Stimulated activated naive CD8-positive, alpha-beta T cell treated with anti-CD3 and anti-CD28 coated beads, Interleukin-15, Interleukin-2, amounts not matched to agents 100 U/mL and 50 U/mL, for 24 hours (primary cell): Measurements from ENCODE around the gene KCNMA1.
A peak's percentile ranks its signal among the peaks of the same experiment; 100 is the strongest.
"Not testable (repeated sequence)": the region's sequence is repeated elsewhere in the genome, so short reads cannot be mapped to it uniquely, and the experiment has no call there.

Experiments used
- ATAC-seq: fragments of 150-1000 bp; cut with Tn5 transposase; one replicate; pipeline ENCODE4 v1.10.0; 2021
- DNase-seq: peaks from one replicate; pipeline ENCODE4 v3.0.0; 2021

KCNMA1 gene

GRCh38 chr10:77392236-77392721 lies 245.3 kb downstream of the KCNMA1 start:
- no peak for DNase-seq

DNA sequence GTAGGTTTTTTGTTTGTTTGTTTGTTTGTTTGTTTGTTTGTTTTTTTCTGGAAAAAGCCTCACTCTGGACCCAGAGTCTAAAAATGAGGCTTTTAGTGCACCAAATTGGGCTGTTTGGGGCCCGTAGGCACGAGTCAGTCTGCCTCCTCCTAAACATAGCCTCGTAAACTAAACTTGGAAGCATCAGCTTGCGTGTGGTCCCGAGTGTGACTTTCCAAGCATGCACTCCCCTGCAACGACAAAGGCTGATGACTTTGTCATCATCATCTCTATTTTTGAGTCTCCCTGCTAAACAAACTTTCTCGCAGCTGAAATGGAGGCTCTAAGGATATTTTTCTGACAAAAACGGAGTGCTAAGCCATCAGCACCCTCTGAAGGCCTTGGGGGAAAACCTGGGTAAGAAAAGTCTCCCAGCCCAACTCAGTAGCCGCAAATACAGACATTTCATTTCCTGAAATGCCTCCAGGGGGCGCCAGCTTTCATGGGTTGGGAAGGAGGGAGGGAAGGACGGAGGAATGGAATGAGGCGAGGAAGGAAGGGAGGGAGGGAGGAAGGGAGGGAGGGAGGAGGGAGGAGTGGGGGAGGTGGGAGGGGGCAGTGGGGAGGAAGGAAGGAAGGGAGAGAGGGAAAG lies 245.9 kb downstream of the KCNMA1 start:
- DNase-seq: peak; percentile 68
- ATAC-seq: no peak

More at GRCh38 chr10:77392236-77392721, 245.3 kb downstream of the KCNMA1 start:
- no peak for ATAC-seq

DNA sequence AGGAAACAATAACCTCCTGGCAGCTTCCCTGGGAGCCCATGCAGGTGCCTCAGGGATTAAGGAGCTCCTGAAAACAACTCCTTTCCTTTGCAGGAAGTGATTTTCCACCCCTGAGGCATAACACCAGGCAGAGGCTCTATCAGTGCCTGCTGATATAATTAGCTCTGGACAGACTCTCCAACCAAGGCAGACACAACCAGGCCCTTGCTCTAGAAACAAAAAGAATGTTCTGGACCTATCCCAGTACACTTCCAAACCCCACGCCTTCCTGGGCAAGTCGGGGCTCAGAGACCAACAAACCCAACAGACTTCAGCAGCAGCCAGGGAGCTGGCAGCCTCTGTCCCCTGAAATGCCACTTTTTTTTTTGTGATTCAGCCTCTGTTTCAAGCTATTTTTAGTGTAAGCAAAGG lies 247.1 kb downstream of the KCNMA1 start:
- ATAC-seq (no peak), DNase-seq (no peak)

DNA sequence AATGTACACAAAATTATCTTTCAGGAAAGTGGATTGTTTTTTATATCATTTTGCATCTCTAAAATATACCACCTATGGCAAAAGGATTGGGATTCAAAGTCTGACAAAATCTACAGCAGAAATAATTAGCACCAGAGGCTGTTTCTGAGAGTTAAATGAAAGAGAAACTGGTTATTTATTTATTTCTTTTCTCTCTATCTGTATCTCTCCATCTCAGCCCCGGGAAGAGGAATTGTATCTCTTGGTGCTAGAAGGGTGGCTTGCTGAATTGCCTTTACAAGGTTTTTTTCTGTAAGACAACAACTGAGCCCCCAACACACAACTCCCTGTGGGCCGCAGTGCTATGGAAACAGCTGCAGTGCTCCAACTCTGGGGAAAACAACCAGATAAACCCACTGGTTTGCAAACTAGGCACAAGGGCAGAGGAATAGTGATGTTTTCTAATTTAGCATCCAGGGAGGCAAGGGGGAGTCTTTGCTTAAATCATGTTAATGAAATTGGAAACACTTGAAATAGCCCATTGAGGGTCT lies 249.0 kb downstream of the KCNMA1 start:
- DNase-seq (no peak), ATAC-seq (no peak)

DNA sequence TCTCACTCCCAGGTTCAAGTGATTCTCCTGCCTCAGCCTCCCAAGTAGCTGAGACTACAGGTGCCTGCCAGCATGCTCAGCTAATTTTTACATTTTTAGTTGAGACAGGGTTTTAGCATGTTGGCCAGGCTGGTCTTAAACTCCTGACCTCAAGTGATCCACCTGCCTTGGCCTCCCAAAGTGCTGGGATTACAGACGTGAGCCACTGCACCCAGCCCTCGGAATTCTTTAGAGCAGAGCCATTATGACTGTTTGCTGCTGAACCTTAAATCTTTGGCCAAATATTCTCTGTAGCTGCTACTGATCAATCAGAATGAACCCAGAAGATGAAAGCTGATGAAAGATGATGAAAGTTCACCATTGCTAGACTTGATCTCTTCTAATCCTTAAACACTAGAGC lies 249.9 kb downstream of the KCNMA1 start:
- not testable (repeated sequence) for ATAC-seq, DNase-seq

GRCh38 chr10:77387247-77387646 lies 250.4 kb downstream of the KCNMA1 start:
- DNase-seq (no peak), ATAC-seq (no peak)

- ATAC-seq: no peak
- peak; percentile 7 for DNase-seq
Measured at GRCh38 chr10:77386838-77387237, 250.8 kb downstream of the KCNMA1 start.

GRCh38 chr10:77386365-77386764 lies 251.2 kb downstream of the KCNMA1 start:
- ATAC-seq (no peak), DNase-seq (no peak)

DNA sequence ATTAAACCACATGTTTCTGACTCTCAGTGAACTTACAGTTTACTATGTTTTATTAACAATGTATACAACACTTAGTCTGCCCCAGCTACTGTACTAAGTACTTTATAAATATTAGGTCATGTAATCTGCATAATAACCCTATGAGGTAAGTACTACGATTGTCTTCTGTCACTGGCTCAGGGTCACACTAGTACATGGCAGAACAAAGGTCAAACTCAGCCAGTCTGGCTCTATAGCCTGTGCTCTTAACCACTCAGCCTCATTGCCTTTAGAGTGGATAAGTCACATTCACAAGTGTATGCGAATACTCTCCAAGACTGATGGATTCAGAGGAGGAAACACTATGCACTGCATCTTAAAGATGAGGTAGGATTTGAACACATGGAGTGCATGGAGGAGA lies 252.3 kb downstream of the KCNMA1 start:
- DNase-seq (no peak), ATAC-seq (no peak)

GRCh38 chr10:77383861-77384553 lies 253.6 kb downstream of the KCNMA1 start:
- DNase-seq: no peak
- no peak for ATAC-seq

GRCh38 chr10:77381750-77382149 lies 255.9 kb downstream of the KCNMA1 start:
- ATAC-seq: no peak

GRCh38 chr10:77380723-77381122 lies 256.9 kb downstream of the KCNMA1 start:
- ATAC-seq: no peak

More at GRCh38 chr10:77381750-77382149, 255.9 kb downstream of the KCNMA1 start:
- DNase-seq: no peak

GRCh38 chr10:77380191-77380590 lies 257.4 kb downstream of the KCNMA1 start:
- ATAC-seq (no peak), DNase-seq (no peak)

More at GRCh38 chr10:77380723-77381122, 256.9 kb downstream of the KCNMA1 start:
- DNase-seq: no peak

- DNase-seq (no peak), ATAC-seq (no peak)
Measured at GRCh38 chr10:77378366-77379349, 258.9 kb downstream of the KCNMA1 start.

GRCh38 chr10:77377678-77378352 lies 259.8 kb downstream of the KCNMA1 start:
- no peak for DNase-seq
- no peak for ATAC-seq

GRCh38 chr10:77377034-77377433 lies 260.6 kb downstream of the KCNMA1 start:
- no peak for DNase-seq
- no peak for ATAC-seq

DNA sequence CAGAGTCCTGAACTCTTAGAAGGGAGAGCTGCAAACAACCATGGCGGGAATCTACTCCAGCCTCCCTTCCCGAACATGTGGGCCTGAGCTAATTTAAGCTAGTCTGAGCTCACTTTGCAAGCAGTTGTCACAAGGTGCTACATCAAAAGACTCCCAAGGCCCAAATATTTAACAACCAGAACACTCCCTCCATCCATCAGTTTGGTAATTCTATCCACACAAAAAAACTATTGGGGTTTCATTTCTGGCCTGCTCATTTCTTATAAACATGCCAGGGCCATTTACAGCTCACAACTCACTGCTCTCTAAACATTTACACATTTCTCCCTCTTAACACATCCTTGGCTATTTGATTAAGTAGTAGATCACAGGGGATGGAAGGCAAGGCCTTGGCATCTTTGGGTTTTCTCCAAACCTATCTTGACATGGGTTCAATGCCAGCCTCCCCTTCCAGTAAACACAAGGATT lies 263.4 kb downstream of the KCNMA1 start:
- ATAC-seq: no peak
- DNase-seq: no peak

- DNase-seq (no peak), ATAC-seq (no peak)
Measured at GRCh38 chr10:77371848-77372799, 265.5 kb downstream of the KCNMA1 start.

DNA sequence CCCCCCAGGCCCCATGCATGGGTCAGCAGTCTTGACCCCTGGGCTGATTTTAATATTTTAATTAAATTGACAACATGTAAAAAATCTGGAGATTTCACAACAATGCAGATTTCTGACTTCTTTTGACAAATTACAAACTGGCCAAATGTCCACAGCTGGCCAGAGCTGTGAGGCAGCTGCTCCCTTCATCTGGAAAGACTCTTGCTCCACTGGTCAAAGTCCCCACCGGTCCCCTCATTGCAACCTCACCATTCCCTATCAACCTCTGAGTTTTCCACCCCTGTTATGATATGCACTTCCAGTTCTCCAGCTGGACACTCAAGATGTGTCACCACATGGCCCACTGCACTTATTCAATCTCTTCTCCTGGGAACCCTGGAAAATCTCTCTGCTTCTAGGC lies 266.2 kb downstream of the KCNMA1 start:
- ATAC-seq: no peak
- DNase-seq: no peak

- DNase-seq (no peak), ATAC-seq (no peak)
Measured at GRCh38 chr10:77368006-77368405, 269.6 kb downstream of the KCNMA1 start.
